PC-3 (cell line): Measurements from ENCODE around the gene MRPL48.

Experiments used
- CTCF ChIP-seq: fragments of 300-600 bp; sonication (generic); conservative IDR thresholded peaks from 2 replicates; pipeline ENCODE4 v1.5.1; 2017; ENCODE audit warnings: antibody characterized with exemption, low read depth, mild to moderate bottlenecking, low read length
- EZH2 ChIP-seq: fragments of 300-600 bp; sonication (generic); IDR thresholded peaks from one replicate; pipeline ENCODE4 v1.6.1; 2017; ENCODE audit warnings: antibody characterized with exemption, mild to moderate bottlenecking, low read length; ENCODE audit not compliant: unreplicated experiment

- TF ChIP-seq CTCF (no peak), EZH2 (no peak)
These were observed 51.4 kb downstream of the MRPL48 start for GRCh38 chr11:73839123-73839457.
